GOT3 (cell line): ENCODE data around the gene TMEM8B.
"Not testable (repeated sequence)": the region's sequence is repeated elsewhere in the genome, so short reads cannot be mapped to it uniquely, and the experiment has no call there.

Experiments
- DNase-seq: peaks from one replicate; lab custom pipeline; 2025; ENCODE audit warnings: mixed read lengths; lab: John Stamatoyannopoulos, UW

TMEM8B gene

GRCh38 chr9:35908504-35909125 is 79.6 kb downstream of the TMEM8B start:
- no peak for DNase-seq

GRCh38 chr9:35909274-35909673 is 80.2 kb downstream of the TMEM8B start, which contains the start of gene SPAAR:
SPAAR (plus strand) TSS chr9:35909490; CDS start chr9:35910464, 974 bp downstream.
- DNase-seq, result no peak

- no peak for DNase-seq
These were observed 80.9 kb downstream of the TMEM8B start for GRCh38 chr9:35909687-35910612.

- DNase-seq, result no peak
These were observed 81.8 kb downstream of the TMEM8B start for GRCh38 chr9:35910613-35911359.

- DNase-seq, result no peak
These were observed 82.7 kb downstream of the TMEM8B start for GRCh38 chr9:35911690-35912089.

GRCh38 chr9:35912791-35913400 is 83.9 kb downstream of the TMEM8B start:
- DNase-seq, result no peak

- not testable (repeated sequence) for DNase-seq
These were observed 84.4 kb downstream of the TMEM8B start for GRCh38 chr9:35913429-35913828.

GRCh38 chr9:35914301-35914807 is 85.3 kb downstream of the TMEM8B start:
- no peak for DNase-seq
